HPDE6-E6E7 (cell line): ENCODE results near the gene GGT1.
A peak's percentile ranks its signal among the peaks of the same experiment; 100 is the strongest.
"Not testable (repeated sequence)": the region's sequence is repeated elsewhere in the genome, so short reads cannot be mapped to it uniquely, and the experiment has no call there.

ENCODE experiments used
- DNase-seq: peaks from one replicate; pipeline ENCODE4 v3.0.0; 2011; ENCODE audit warnings: missing footprints; ENCODE audit errors: extremely low spot score

Gene GGT1

DNA sequence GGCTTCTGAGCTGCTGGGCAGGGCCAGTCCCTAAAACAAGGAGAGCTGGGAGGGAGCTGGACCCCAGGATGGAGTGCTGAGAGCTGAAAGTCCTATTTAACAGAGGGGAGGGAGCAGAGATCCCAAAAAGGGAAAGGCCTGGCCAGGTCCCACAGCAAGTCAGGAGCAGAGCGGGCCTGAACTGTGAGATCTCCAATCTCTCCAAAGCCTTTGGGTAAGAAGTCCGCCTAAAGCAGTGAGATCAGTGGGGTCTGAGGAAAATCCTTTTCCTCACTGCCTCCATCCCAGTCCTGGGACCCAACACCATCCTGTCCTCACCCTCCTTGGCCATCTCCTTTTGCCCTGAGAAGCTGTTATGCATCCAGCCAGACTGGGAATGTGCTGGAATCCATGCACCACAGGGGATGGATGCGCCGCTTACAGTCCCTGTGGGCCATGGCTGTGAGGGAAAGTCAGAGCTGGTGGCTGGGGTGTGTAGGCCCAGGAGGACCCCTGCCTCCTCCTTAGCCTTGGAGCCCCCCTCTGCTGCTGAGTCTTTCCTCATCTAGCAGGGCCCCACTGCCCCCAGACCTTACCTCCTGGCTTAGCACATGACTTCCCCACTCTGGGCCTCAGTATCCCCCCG lies 18.7 kb upstream of the GGT1 start:
- DNase-seq: no peak

DNA sequence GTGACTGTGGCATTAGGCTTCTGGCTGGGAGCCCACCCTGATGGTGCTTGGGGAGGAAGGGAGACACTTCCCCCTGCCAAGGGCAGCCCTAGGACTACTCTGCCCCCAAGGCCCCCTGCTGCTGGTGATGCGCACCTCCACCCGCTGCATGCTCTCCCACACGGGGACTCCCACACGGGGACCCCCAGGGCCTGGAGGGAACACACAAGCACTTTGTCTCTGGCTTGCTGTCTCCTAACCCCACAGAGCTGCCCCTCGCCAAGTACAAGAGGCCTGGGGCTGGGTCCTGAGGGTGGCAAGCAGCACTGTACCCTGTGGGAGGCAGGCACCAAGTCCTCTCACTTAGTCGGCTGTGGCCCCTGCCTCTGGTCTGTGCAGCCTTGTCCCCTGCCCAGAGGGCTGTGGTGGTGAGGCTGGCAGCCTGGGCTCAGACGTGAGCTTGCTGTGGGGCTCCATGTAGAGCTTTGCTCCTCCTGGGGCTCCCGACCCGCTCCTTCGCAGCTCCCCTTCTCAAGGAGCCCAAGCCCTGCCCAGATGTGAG lies 18.1 kb upstream of the GGT1 start:
- no peak for DNase-seq

DNA sequence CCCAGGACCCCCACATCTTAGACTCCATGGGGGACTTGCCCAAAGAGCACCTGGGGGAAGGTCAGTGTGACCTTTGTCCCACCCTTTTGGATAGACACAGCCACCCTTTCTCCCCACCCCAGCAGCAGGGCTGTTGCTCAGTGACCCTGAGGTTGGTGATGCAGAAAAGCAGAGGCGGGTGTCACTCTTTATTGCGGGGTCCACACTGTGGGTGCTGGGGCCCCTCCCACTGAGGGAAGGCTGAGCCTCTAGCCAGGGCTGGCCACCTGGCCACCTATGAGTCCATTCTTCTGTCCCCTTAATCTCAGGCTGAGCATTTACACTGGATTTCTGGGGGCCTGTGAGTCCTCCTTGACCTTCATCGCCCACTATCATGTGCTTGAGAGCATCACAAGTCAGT lies 17.5 kb upstream of the GGT1 start:
- no peak for DNase-seq

DNA sequence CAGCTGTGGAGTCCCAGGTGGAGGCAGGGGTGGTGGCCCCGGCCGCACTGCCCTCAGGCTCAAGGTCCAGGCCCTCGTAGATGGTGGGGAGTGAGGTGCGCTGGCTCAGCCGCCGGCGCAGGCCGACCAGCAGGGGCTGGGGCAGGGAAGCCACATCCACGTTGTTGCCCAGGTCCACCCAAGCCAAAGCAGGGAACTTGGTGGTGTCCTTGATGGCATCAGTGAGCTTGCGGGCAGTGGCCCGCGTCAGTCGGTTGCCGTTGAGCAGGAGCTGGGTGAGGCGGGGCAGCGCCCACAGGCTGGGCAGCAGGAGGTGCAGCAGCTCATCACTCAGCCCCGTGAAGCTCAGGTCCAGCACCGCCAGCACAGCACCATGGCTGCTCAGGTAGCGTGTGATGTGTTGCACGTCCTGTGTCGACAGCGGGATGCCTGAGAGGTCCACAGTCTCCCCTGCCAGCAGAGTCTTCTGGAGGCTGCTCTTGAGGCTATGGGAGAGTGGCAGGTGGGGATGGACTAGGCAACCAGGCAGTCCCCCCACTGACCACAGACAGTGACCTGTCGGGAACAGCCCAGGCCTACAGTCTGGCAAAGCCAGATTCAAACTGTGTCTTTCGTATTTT lies 17.0 kb upstream of the GGT1 start:
- DNase-seq: no peak

DNA sequence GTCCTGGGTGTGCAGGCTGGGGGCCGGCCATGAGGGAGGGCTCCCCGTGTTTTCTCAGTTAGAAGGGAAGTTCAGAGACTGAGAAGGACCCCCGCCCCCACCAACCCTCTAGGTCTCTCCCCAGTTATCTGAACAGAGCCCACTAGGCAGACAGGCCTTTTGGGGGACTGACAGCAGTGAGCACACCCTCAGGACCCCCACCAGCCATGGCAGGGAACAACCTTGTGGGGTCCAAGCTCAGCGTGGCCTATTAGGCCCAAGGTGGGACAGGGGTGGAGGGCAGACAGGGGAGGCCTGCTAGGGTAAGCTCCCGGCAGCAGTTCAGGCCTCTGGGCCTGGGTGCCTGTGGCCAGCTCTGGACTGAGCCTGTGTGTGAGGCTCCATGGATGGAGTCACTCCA lies 15.7 kb upstream of the GGT1 start:
- no peak for DNase-seq

DNA sequence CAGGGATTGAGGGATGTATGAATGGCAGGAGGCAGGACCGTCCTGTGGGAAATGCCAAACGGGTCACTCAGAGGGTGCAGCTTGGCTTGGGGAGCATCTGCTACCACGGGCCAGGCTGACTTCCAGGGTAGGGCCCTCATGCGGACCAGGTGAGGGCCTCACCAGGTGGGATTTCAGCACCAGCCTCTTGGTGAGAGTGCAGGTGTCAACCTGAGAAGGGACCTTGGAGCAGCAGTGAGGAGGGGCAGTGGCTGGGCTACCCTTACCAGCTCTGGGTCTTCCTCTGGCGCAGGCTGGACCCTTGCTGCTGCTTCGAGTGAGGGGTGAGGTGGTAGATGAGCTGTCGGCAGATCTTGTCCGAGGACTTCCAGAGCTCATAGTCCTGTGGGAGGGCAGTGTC lies 15.0 kb upstream of the GGT1 start:
- no peak for DNase-seq

DNA sequence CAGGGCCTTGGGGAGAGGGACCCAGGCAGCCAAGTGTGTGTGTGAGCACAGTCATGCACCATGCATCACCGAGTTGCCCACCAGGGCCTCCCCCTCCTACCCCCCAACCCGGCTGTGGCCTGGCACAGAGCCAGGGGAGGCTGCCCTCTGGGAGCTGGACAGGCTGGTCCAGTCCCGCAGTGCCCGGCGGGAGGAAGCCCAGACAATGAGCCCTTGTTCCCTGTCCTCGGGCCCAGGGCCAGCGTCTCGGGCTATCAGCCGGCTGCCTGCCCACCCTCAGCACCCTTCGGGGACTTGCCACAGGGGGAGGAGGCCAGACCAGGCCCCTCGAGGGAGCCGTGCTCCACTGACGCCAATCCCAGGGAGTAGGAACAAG lies 14.6 kb upstream of the GGT1 start:
- DNase-seq: no peak

DNA sequence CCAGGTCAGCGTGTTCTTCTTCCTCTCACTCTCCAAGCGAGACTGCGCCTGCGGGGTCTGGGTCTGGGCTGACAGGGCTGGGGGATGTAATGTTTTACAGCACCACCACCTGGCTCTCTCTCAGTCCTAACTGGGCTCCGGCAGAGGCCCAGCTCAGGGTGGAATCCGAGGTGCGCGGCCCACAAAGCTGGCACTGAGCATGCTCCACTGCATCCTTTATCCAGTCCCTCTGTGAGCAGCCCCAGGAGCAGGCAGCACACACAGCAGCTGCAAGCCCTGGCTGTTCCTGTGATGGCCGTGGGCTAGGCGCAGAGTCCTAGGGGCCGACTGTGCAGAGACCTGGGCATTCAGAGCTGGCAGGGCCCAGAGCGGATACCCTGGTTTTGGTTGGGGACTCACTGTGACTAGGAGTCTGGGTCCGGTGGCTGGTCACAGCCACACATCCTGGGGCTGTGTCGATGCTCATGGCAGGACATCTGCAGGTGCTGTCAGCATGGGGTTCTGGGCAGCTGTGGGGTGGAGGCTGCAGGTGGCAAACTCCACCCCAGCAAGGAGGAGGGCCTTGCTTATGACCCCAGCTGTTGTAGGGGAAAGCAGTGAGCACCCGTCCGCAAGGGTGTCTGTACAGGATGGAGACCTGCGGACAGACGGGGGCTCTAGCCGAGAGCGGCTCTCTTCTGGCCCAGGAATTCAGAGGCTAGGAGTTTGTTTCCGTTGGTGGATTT lies 14.1 kb upstream of the GGT1 start:
- DNase-seq: no peak

DNA sequence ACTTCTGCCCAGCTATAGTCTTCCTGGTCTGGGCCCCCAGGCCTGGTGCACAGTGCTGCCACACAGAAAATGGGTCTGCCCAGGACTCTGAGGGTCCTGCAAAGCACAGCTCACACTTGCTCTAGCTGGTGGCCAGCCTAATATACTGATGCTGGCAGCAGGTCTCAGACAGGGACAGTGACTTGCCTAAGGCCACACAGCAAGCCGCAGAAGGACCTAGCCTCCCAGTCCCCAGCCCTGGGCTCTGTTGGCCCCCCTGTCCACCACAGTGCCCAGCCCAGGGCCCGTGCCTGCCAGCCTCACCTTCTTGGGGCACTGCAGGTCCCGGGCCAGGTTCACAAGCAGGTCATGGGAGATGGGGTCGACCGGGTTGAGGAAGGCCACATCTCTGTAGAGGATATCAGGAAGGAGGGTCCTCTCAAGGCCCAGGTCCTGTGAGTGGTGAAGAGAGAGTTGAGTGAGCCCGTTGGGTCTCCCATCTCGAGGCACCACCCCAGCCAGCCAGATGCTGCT lies 13.4 kb upstream of the GGT1 start:
- DNase-seq: no peak

DNA sequence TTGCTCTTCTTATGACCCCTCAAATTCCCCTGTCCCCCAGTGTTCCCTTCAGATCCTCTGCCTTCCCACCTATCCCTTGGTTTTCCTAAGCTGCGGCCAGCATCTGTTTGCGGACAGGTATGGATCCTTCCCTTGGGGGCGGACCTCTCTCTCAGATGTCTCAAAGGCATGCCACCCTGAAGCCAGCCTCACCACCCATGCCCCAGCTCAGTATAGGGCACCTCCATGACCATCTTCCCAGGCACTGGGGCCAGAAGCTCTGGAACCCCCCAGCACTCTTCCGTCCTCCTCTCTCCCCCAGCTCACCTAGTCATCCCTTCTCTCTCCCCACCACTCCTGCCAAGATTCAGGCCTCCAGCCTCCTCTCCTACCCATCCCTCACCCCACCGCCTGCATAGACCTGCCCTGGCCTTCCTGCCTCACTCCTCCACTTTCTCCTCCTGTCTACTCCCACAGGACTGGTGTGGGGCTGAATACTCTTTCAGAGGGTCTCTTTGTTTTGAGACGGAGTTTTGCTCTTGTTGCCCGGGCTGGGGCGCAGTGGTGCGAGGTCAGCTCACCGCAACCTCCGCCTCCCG lies 12.3 kb upstream of the GGT1 start:
- DNase-seq: no peak

DNA sequence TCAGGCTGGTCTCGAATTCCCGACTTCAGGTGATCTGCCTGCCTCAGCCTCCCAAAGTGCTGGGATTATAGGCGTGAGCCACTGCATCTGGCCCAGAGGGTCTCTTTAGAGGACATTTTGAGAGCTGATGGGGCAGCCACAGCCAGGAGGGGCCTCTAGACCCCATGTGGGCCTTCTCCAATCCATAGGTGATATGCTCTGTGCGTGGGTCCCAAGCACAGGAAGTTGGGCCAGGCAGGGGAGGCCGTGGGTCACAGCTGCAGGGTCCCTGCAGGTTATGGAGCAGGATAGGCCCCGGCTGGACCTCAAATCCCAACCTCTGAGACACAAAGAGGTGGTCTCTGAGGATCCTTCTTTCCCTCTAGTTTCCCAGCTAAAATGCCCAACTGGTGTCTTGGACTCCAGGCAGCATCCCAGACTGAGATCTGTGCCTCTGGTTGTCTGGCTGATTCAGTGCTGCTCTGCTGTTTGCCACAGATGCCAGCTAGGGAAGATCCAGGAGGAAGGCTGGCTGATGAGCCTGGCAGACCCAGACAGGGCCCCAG lies 11.6 kb upstream of the GGT1 start:
- DNase-seq: no peak

DNA sequence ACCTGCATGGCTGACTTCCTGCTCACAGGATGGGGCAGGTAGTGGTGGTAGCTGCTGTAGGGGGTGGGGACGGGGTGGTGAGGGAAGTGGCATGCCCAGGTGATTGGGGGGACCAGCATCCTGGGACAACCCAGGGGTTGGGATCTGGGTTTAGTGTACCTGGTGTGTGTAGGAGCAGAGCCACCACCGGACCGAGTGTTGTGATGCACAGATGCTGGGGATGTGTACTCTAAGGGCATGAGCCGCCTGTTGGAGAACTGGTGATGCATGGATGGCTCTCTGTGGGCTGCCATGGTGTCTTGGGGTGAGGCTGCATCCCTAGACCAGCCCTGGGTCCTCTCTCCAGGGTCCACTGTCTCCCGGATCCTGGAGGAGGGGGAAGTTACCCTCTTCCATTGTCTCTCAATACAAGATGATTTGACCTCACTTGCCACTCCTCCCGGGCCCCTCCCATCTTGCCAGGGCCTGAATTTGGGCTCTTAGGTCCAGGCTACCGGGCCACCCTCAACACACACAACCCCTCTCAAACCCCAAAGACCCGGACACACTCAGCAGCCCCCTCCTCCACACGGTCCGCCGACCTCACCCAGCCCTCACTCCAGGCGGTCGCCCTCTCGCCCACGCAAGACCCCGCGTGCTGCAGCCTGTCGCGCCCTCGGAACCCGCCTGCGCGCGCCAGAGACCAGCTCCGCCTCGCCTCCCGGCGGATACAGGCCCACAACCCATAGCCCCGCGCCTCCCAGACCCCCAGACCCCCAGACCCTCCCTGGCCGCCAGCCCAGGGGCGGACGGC lies 10.7 kb upstream of the GGT1 start:
- DNase-seq: no peak

DNA sequence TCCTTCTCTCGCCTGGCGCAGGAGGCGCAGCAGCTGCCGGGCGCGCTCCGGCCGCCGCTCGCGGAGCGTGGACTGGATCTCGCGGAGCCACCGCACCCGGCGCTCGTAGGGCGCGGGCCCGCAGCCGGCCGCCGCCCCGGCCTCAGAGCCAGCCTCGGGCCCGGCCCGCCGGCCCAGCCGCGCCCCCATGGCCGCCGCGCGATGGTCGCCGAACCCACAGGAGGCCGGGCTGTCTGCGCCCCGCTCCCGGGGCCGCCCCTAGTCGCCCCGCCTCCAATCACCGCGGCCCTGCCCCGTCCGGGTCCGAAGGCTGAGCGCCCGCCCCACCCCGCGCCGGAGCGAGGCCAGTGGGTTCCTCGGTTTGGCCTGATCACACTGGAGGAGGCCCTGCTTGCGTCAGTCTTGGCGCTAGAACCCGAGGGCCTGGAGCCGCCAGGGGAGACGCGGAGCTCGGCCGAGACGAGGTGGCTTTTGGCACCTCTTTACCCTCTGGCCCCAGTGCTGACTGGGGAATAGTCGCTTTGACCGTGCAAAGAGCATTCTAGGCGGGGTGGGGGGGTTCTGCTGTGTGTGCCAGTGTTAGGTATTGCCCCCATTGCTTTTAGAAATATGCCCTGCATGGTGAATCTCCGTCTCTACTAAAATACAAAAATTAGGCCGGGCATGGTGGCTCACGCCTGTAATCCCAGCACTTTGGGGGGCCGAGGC lies 10.0 kb upstream of the GGT1 start, which contains the start of gene LRRC75B:
Gene LRRC75B (minus strand): TSS at position 223 of the 708 bp plus-strand sequence. CDS start 34 bp downstream, at position 189.
- DNase-seq: peak; percentile 76

DNA sequence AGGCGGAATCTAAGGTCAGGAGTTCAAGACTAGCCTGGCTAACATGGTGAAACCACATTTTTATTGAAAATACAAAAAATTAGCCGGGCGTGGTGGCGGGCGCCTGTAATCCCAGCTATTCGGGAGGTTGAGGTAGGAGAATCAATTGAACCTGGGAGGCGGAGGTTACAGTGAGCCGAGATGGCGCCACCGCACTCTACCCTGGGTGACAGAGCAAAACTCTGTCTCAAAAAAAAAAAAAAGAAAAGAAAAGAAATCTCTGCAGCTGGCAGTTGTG lies 9.5 kb upstream of the GGT1 start:
- DNase-seq: not testable (repeated sequence)

DNA sequence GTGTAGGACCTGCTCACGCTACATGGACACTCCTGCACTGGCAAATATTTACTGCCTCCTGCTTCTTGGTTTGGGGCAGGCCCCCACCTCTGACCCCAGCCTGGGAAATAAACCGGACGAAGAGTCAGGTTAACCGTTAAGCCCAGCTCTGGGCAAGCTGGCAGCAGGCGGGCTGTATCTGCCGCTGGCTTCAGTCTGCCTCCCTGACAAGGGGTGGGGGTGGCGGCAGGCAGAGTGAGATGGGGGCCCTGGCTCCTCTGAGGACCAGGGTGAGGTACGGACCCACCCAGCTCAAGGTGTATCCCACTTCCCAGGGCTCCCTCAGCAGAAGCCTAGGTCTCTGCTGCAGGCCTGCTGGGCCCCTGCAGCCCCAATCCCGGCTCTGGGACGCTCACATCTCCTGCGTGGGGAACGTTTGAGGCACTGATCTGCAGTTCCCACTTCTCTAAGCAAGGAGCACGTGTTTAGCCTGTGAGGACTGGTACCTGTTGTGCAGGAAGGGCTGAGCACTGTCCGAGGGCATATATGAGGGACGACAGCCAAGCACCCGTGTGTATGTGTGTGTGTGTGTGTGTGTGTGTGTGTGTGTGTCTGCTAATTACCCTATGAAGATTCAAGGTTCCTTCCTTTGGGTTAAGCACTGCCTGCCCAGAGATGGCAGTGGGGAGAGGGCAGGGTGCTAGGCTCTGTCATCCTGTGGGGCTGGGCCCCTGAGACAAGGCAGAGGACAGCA lies 9.0 kb upstream of the GGT1 start:
- DNase-seq: no peak

DNA sequence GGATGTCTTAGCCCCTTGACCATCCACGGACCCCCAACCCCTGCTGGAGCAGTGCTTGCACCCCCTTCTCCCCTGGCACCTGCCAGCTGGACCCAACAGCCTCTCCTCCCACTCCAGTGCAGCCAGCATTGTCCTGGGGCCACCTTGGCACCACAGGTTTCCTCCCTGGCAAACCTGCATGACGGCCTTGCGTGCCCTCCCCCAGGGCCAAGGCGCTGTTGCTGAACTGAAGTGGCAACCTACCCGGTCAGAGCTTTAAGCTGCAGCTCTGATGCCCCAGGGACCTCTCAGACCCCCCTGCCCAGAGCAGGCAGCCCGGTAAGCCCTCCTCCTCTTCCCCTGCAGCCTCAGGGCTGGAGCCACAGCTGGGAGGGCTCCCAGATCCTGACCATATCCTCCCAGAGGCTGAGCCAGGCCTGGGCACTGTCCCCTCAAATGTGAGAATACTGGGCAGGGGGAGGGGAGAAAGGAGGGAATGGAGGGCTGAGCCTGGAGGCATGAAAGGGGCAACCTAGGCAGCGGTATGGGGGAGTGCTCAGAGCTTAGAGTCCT lies 8.3 kb upstream of the GGT1 start:
- no peak for DNase-seq

DNA sequence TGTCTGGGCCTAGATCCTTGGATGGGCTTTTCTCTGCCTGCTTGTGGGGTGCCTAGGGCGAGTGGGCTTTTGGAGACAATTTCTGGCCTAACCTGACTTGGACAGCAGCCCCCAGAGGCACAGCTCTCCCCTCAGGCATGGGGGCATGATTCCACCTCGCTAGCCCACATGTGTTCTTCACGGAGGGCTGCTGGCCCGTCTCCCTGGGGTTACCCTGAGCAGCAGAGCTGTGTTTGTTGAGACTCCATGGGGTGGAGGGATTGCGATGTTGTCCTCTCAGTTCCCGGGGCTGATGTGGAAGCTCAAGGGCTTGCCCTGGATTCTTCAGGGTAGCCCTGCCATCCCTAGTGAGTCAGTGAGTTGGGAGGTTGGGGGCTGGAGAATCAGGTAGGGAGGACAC lies 7.8 kb upstream of the GGT1 start:
- no peak for DNase-seq

DNA sequence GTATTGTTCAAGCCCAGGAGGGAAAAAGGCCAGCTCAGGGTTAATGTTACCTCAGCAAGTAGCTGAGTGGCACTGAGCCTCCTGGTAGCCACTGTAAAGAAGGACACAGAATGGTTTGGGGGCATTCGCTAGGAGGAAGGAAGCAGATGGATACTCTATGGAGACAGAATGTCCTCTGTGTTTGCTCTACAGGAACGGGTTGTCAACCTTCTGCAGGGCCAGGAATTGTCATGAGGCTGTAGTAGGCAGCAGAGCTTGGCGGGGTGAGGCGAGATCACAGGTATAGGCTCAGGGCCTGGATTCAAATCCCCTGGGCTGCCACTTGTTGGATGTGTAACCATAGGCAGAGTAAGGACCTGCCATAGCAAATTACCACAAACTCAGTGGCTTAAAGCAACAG lies 7.1 kb upstream of the GGT1 start:
- no peak for DNase-seq

DNA sequence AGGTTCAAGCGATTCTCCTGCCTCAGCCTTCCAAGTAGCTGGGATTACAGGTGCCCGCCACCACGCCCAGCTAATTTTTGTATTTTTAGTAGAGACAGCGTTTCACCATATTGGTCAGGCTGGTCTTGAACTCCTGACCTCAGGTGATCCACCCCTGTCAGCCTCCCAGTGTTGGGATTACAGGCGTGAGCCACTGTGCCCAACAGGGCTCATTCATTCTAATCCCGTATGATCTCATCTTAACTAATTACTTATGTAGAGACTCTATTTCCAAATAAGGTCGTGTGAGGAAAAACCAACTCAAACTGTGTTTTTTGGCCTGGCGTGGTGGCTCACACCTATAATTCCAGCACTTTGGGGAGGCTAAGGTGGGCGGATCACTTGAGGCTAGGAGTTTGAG lies 5.9 kb upstream of the GGT1 start:
- not testable (repeated sequence) for DNase-seq

DNA sequence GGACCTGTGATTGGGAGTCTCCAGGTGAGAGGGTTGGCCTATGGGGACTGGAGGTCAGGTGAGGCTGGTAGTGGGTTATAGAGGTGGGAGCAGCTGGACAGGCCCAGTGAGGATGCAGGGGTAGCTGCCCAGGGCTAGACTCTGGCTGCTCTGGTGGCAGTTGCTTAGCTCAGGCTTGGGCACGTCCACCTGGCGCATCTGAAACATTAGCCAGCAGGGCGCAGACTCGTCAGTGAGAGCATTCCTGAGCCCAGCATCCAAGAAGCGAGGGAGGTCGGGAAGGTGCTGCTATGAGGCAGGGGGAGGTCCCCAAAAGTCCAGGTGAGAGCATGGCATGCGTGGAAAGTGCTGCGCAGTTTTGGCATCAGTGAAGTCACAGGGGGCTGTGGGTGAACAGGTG lies 3.5 kb upstream of the GGT1 start:
- DNase-seq: no peak
